HepG2 (cell line): ENCODE results near the gene TMEM250. TPM values are rescaled to one million over a fixed set of nuclear protein-coding genes. Genes with fewer than 3 reads are reported as not detected.
A peak's percentile ranks its signal among the peaks of the same experiment; 100 is the strongest.

ENCODE experiments used
- ATF7 ChIP-seq, 2 experiments: fragments of 450-650 bp in 1 of 2; sonication (generic) in 1 of 2; formaldehyde crosslinking in 1 of 2; IDR thresholded peaks; 2 replicates each; pipeline versions ENCODE4 v1.4.0 to v1.6.1; 2016 to 2020; ENCODE audit warnings: antibody characterized with exemption in 1 of 2, mild to moderate bottlenecking in 1 of 2, missing genetic modification reagents in 1 of 2
- CBX2 ChIP-seq, 2 experiments: fragments of 200-600 bp in 1 of 2; sonication (generic); formaldehyde crosslinking in 1 of 2; IDR thresholded peaks; 2 replicates each; pipeline versions ENCODE4 v1.7.0 to v1.8.1; 2018 to 2022; ENCODE audit warnings: low read depth in 2 of 2, low read length in 1 of 2, mild to moderate bottlenecking in 1 of 2, missing genetic modification reagents in 1 of 2
- CREM ChIP-seq, 2 experiments: sonication (generic) in 1 of 2; formaldehyde crosslinking in 1 of 2; IDR thresholded peaks; 2 replicates each; pipeline versions ENCODE4 v1.4.0 to v1.6.1; 2016 to 2020; ENCODE audit warnings: antibody characterized with exemption in 1 of 2, mild to moderate bottlenecking in 1 of 2, missing genetic modification reagents in 1 of 2
- HIVEP1 ChIP-seq: sonication (generic); formaldehyde crosslinking; IDR thresholded peaks from 2 replicates; pipeline ENCODE4 v1.4.0; 2020; ENCODE audit warnings: mild to moderate bottlenecking, missing genetic modification reagents
- JUND ChIP-seq: sonication (generic); formaldehyde crosslinking; IDR thresholded peaks from 2 replicates; pipeline ENCODE4 v1.8.0; 2022; ENCODE audit warnings: mild to moderate bottlenecking, missing genetic modification reagents
- KDM5B ChIP-seq: sonication (generic); formaldehyde crosslinking; IDR thresholded peaks from 2 replicates; pipeline ENCODE4 v1.4.0; 2020; ENCODE audit warnings: missing genetic modification reagents, mild to moderate bottlenecking, borderline replicate concordance
- KDM6A ChIP-seq: IDR thresholded peaks from 2 replicates; pipeline ENCODE4 v1.6.1; 2016; ENCODE audit warnings: low read depth
- MAFF ChIP-seq: IDR thresholded peaks from 2 replicates; pipeline ENCODE4 v1.6.1; 2011; ENCODE audit warnings: low read depth, low read length, improper control_type of control experiment
- MXD4 ChIP-seq: IDR thresholded peaks from 2 replicates; pipeline ENCODE4 v1.6.1; 2016; ENCODE audit warnings: mild to moderate bottlenecking, missing biosample characterization, missing genetic modification reagents
- MYNN ChIP-seq: sonication (generic); formaldehyde crosslinking; IDR thresholded peaks from 2 replicates; pipeline ENCODE4 v1.4.0; 2020; ENCODE audit warnings: mild to moderate bottlenecking, low read depth, missing genetic modification reagents
- POLR2AphosphoS5 ChIP-seq: IDR thresholded peaks from 2 replicates; pipeline ENCODE4 v1.6.1; 2012; ENCODE audit warnings: low read depth, low read length
- RBM22 ChIP-seq: fragments of 200-400 bp; formaldehyde crosslinking; optimal IDR thresholded peaks from 2 replicates; pipeline ENCODE3; 2017; ENCODE audit warnings: mild to moderate bottlenecking, low read length, moderate library complexity
- RFXANK ChIP-seq: IDR thresholded peaks from 2 replicates; pipeline ENCODE4 v1.6.1; 2016
- SAFB2 ChIP-seq: sonication (generic); formaldehyde crosslinking; IDR thresholded peaks from 2 replicates; pipeline ENCODE4 v1.5.1; 2020; ENCODE audit warnings: missing genetic modification reagents, low read depth, mild to moderate bottlenecking, borderline replicate concordance
- SAP130 ChIP-seq: IDR thresholded peaks from 2 replicates; pipeline ENCODE4 v1.6.1; 2016; ENCODE audit warnings: low read depth
- SKI ChIP-seq: fragments of 450-650 bp; IDR thresholded peaks from one replicate; pipeline ENCODE4 v1.6.1; 2018; ENCODE audit warnings: mild to moderate bottlenecking; ENCODE audit not compliant: partially characterized antibody
- SMAD3 ChIP-seq: sonication (generic); formaldehyde crosslinking; IDR thresholded peaks from 2 replicates; pipeline ENCODE4 v1.4.0; 2020; ENCODE audit warnings: missing genetic modification reagents
- SMAD9 ChIP-seq: sonication (generic); formaldehyde crosslinking; IDR thresholded peaks from 2 replicates; pipeline ENCODE4 v1.5.1; 2020; ENCODE audit warnings: mild to moderate bottlenecking, missing genetic modification reagents
- SNAPC2 ChIP-seq: sonication (generic); formaldehyde crosslinking; IDR thresholded peaks from 2 replicates; pipeline ENCODE4 v1.8.1; 2022; ENCODE audit warnings: mild to moderate bottlenecking, missing genetic modification reagents
- SPEN ChIP-seq: sonication (generic); formaldehyde crosslinking; IDR thresholded peaks from 2 replicates; pipeline ENCODE4 v1.5.1; 2020; ENCODE audit warnings: low read depth, mild to moderate bottlenecking, missing genetic modification reagents
- ZNF138 ChIP-seq: sonication (generic); formaldehyde crosslinking; IDR thresholded peaks from 2 replicates; pipeline ENCODE4 v1.5.0; 2020; ENCODE audit warnings: mild to moderate bottlenecking, low read depth, missing genetic modification reagents
- ZNF335 ChIP-seq: sonication (generic); formaldehyde crosslinking; IDR thresholded peaks from 2 replicates; pipeline ENCODE4 v1.4.0; 2020; ENCODE audit warnings: missing genetic modification reagents
- ZNF773 ChIP-seq: sonication (generic); formaldehyde crosslinking; IDR thresholded peaks from 2 replicates; pipeline ENCODE4 v1.4.0; 2020; ENCODE audit warnings: missing genetic modification reagents, borderline replicate concordance
- ZNF781 ChIP-seq: sonication (generic); formaldehyde crosslinking; IDR thresholded peaks from 2 replicates; pipeline ENCODE4 v1.5.1; 2020; ENCODE audit warnings: borderline replicate concordance, mild to moderate bottlenecking, missing genetic modification reagents; ENCODE audit errors: not compliant biosample characterization
- ZNF839 ChIP-seq: sonication (generic); formaldehyde crosslinking; IDR thresholded peaks from 2 replicates; pipeline ENCODE4 v1.4.0; 2020; ENCODE audit warnings: missing genetic modification reagents, mild to moderate bottlenecking, borderline replicate concordance
- polyA plus RNA-seq, 8 experiments: library from polyadenylated mRNA; depleted of rRNA in 3 of 8; stranded (reverse) in 7 of 8; unstranded in 1 of 8; fragments of >200 nt; fragmentation: Illumina TruSeq in 4 of 8; extraction: Trizol in 4 of 8; gene quantifications; 2 replicates each; pipeline versions ENCODE4 v1.2.1 to v1.2.3, GENCODE V29; 2011 to 2016; ENCODE audit warnings: low read depth in 4 of 8, missing spikeins in 1 of 8, mixed read lengths in 1 of 8; ENCODE audit not compliant: insufficient read depth in 1 of 8
- total RNA-seq, 5 experiments: library from RNA; depleted of rRNA; stranded (reverse); fragments of >200 nt; fragmentation: Illumina TruSeq; extraction: Trizol; gene quantifications; 2 replicates each; pipeline ENCODE4 v1.2.3, GENCODE V29; 2016; ENCODE audit warnings: low read depth in 1 of 5
- TF ChIP-seq, protein P1 (sequence below): sonication (generic); formaldehyde crosslinking; IDR thresholded peaks from 2 replicates; pipeline ENCODE4 v1.5.0; 2020; ENCODE audit warnings: missing genetic modification reagents
- TF ChIP-seq, protein P2 (sequence below): IDR thresholded peaks from 2 replicates; pipeline ENCODE4 v1.6.1; 2016; ENCODE audit warnings: missing compliant biosample characterization, missing genetic modification reagents, borderline replicate concordance
- TF ChIP-seq, protein P3 (sequence below): sonication (generic); formaldehyde crosslinking; IDR thresholded peaks from 2 replicates; pipeline ENCODE4 v1.8.1; 2023; ENCODE audit warnings: mild to moderate bottlenecking, missing genetic modification reagents

The TMEM250 gene
- total and polyA plus RNA-seq, 2 of the 13 experiments (the other 11 are each of a cell fraction or from before 2014, with no cell fraction given), result 5.5 to 13.9 TPM

DNA sequence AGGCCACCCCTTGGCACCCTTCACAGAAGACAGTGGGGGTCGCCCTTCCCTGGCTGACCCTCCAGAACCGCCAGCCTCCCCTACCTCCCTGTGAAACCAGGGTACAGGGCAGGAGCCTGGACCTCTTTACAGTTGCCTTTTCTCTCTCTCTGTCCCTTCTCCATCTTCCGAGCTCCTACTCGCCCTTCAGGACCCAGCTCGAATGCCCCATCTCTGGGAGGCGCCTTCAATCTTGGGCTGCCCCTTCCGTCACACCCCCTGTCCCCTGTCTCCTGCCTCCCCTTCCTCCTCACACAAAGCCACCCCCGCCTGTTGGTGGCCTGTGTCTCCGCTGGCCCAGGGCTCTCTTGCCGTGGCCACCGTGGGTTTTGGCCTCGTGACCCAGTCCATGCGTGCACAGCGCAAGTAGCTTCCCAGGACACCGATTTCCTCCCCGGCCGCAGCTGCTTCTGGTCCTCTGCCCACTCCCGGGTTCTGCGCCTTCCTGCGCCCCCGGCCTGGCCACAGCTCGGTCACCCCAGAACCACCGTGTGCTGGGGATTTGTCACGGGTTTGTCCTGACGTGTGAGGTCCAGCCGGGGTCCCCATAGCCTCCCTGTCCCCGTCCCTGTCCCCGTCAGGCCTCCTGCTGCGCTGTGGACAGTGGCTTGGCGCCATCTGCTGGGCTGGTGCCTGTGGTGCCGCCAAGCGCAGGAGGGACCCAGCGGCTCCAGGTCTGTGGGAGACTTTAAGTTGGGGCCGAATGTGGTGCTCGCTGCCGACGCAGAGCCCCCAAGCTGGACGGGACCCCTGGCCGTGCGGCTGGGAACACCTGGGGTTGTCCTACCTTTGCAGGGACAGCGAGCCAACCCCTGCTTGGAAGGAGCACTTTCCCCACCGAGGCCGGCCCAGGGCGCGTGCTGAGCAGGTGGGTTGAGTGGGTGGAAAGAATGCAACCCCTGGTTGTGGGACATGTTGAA is 4.0 kb upstream of the TMEM250 start (continued):
- TF ChIP-seq HIVEP1 (CRISPR knock-in tag) (peak; percentile 42; the same call in 1 of the 2 replicates), SNAPC2 (no peak), ZNF773 (CRISPR knock-in tag) (no peak), RFXANK (no peak), ZNF138 (CRISPR knock-in tag) (no peak), ATF7 (IDR thresholded peaks at IDR 0.05) (no peak), ATF7 (CRISPR knock-in tag; IDR thresholded peaks at IDR 0.05) (no peak), MAFF (no peak), KDM5B (CRISPR knock-in tag) (peak; percentile 23; the same call in 1 of the 2 replicates), KDM6A (CRISPR knock-in tag) (no peak), CBX2 (IDR thresholded peaks at IDR 0.05; ENCODE audit: low read depth, low read length) (no peak), CBX2 (CRISPR knock-in tag; IDR thresholded peaks at IDR 0.05; ENCODE audit: low read depth) (no peak), POLR2AphosphoS5 (no peak), SMAD9 (CRISPR knock-in tag) (0 out of 2 replicates have a peak, but pooled peaks have one; percentile 31), ZNF781 (CRISPR knock-in tag) (no peak), SAP130 (CRISPR knock-in tag) (peak; percentile 33; the same call in 1 of the 2 replicates), MXD4 (0 out of 2 replicates have a peak, but pooled peaks have one; percentile 23), ZNF335 (no peak), SPEN (CRISPR knock-in tag) (no peak), MYNN (no peak), JUND (no peak), SAFB2 (CRISPR knock-in tag) (no peak), SKI (no peak), ZNF839 (CRISPR knock-in tag) (no peak), RBM22 (no peak), CREM (IDR thresholded peaks at IDR 0.05) (no peak), CREM (CRISPR knock-in tag; IDR thresholded peaks at IDR 0.05) (no peak), SMAD3 (0 out of 2 replicates have a peak, but pooled peaks have one; percentile 24)
- TF ChIP-seq, protein P1, sequence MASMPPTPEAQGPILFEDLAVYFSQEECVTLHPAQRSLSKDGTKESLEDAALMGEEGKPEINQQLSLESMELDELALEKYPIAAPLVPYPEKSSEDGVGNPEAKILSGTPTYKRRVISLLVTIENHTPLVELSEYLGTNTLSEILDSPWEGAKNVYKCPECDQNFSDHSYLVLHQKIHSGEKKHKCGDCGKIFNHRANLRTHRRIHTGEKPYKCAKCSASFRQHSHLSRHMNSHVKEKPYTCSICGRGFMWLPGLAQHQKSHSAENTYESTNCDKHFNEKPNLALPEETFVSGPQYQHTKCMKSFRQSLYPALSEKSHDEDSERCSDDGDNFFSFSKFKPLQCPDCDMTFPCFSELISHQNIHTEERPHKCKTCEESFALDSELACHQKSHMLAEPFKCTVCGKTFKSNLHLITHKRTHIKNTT (CRISPR knock-in tag), result no peak
- TF ChIP-seq, protein P2, sequence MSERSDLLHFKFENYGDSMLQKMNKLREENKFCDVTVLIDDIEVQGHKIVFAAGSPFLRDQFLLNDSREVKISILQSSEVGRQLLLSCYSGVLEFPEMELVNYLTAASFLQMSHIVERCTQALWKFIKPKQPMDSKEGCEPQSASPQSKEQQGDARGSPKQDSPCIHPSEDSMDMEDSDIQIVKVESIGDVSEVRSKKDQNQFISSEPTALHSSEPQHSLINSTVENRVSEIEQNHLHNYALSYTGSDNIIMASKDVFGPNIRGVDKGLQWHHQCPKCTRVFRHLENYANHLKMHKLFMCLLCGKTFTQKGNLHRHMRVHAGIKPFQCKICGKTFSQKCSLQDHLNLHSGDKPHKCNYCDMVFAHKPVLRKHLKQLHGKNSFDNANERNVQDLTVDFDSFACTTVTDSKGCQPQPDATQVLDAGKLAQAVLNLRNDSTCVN (CRISPR knock-in tag), result no peak
- TF ChIP-seq, protein P3, sequence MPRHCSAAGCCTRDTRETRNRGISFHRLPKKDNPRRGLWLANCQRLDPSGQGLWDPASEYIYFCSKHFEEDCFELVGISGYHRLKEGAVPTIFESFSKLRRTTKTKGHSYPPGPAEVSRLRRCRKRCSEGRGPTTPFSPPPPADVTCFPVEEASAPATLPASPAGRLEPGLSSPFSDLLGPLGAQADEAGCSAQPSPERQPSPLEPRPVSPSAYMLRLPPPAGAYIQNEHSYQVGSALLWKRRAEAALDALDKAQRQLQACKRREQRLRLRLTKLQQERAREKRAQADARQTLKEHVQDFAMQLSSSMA (CRISPR knock-in tag), result peak; percentile 43; the same call in 1 of the 2 replicates
